ENCODE results near the gene SKAP2.
"Not testable (repeated sequence)": the region's sequence is repeated elsewhere in the genome, so short reads cannot be mapped to it uniquely, and the experiment has no call there.

The SKAP2 gene

DNA sequence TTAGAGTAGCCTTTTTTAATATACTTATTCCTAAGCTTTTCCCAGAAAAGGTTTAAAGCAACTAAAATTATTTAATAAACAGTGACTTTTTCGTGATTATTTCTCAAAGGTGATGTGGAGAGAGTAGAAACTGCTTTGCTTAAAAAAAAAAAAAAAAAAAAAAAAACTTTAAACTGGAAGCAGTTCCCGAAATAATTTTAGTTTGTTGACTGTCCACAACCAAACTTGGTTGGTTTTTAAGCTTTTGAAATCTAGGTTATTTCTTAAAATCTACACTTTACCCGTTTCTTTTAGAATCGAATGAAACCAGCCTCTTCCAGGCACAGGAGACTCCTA, 7.3 kb downstream of the SKAP2 start:
- no peak for DNase-seq

GRCh38 chr7:26856176-26856985, 8.0 kb downstream of the SKAP2 start:
- no peak for DNase-seq

- DNase-seq: no peak
These were observed 9.2 kb downstream of the SKAP2 start for GRCh38 chr7:26854876-26855855.

GRCh38 chr7:26853788-26854393, 10.5 kb downstream of the SKAP2 start:
- peak; percentile 20 for DNase-seq

GRCh38 chr7:26850193-26850651, 14.2 kb downstream of the SKAP2 start:
- no peak for DNase-seq

GRCh38 chr7:26843705-26844104, 20.7 kb downstream of the SKAP2 start:
- DNase-seq: no peak

DNA sequence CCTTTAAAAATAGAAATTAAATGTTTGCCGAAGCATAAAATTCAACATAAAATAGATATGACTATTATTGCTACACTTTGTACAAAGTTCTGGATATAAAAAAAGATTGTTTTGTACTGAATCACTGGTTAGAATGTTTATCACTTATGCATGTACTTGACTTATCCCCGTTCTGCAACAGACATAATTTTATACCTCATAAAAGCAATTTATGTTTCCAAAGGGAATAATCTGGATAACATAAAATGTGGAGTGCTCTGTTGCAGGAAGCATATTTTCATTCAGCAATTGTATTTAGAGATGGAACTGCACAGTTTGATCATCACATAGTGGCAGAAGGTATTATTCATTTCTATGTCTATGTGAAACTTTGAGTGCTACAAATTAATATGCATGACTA, 21.5 kb downstream of the SKAP2 start:
- DNase-seq: no peak

- DNase-seq: no peak
These were observed 23.2 kb downstream of the SKAP2 start for GRCh38 chr7:26841003-26841739.

DNA sequence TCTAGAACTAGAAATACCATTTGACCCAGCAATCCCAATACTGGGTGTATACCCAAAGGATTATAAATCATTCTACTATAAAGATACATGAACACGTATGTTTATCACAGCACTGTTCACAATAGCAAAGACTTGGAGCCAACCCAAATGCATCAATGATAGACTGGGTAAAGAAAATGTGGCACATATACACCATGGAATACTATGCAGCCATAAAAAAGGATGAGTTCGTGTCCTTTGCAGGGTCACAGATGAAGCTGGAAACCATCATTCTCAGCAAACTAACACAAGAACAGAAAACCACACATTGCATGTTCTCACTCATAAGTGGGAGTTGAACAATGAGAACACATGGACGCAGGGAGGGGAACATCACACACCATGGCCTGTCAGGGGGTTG, 27.6 kb downstream of the SKAP2 start:
- DNase-seq: not testable (repeated sequence)

GRCh38 chr7:26815426-26815825, 49.0 kb downstream of the SKAP2 start:
- DNase-seq: no peak

DNA sequence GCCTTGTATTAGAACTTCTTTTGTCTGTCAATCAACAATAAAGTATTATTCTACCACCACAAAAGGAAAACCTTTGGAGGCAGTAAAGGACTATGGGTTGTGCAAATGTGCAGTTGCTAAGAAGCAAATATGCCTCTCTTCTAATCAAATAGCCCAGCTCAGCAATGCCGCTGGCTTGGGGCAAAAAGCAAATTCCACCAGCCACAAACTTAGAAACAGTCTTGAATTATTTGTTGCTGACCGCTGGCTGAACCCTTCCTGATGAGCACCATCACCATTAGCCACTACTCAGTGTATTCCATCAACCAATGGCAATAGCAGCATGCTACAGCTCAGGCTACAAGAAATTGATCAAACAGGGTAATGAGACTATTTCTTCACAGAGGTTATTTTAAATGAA, 51.0 kb downstream of the SKAP2 start:
- DNase-seq: no peak

DNA sequence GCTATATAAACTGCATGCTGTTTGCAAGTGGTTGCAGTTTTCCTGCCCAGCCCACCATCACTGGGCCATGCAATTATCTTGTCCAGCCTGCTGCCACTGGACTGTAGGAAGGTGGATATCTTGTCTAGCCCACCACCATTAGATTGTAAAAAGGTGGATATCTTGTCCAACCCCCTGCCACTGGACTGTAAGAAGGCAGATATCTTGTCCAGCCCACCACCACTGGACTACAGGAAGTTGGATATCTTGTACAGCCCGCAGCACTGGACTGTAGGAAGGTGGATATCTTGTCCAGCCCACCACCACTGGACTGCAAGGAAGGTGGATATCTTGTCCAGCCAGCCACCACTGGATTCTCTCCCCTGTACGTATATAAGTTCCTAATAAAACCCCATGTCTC, 69.8 kb downstream of the SKAP2 start:
- no peak for DNase-seq

- DNase-seq: no peak
These were observed 71.8 kb downstream of the SKAP2 start for GRCh38 chr7:26792576-26792975.

GRCh38 chr7:26792006-26792405, 72.4 kb downstream of the SKAP2 start:
- DNase-seq: no peak

GRCh38 chr7:26789481-26790184, 74.8 kb downstream of the SKAP2 start:
- no peak for DNase-seq

DNA sequence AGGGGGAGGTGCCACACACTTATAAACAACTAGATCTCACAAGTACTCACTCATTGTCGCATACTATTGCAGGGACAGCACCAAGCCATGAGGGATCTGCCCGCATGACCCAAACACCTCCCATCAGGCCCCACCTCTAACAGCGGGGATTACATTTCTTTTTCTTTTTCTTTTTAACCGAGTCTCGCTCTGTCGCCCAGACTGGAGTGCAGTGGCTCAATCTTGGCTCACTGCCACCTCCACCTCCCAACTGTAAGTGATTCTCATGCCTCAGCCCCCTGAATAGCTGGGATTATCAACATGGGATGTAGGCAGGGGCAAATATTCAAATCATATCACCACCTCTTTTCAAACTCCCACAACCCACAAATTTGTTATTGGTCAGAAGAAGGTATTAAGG, 76.7 kb downstream of the SKAP2 start:
- no peak for DNase-seq

DNA sequence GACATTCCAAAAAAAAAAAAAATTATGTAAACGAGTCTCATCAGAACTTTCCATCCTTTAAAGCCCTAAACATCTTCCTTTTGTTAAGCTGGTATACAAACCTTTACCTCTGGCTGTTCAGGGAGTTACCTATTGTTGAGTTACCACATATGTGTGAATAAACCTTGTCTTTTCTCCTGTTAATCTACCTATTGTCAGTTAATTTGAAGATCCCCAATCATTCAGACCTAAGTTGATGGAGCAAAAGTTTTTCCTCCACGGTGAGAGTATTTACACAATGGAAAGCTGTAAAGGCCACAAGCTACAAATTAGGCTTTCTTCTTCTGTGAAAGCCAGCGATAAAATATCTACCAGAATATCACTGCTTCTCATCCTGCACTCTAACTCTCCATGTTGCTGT, 80.3 kb downstream of the SKAP2 start:
- DNase-seq: no peak

DNA sequence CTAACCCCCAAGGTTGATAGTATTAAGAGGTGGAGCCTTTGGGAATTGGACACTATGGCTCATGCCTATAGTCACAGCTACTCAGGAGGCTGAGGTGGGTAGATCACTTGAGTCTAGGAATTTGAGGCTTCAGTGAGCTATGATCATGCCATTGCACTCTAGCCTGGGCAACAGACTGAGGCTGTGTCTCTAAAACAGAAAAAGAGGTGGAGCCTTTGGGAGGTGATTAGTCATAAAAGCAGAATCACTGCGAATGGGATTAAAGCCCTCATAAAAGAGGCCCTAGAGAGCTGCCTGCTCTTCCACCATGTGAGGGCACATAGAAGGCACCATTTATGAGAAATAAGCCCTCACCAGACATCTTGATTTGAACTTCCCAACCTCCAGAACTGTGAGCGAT, 81.9 kb downstream of the SKAP2 start:
- DNase-seq: no peak

GRCh38 chr7:26779978-26780595, 84.3 kb downstream of the SKAP2 start:
- no peak for DNase-seq

- no peak for DNase-seq
These were observed 87.0 kb downstream of the SKAP2 start for GRCh38 chr7:26777385-26777784.

GRCh38 chr7:26760501-26760900, 103.9 kb downstream of the SKAP2 start:
- no peak for DNase-seq

- DNase-seq: no peak
These were observed 105.3 kb downstream of the SKAP2 start for GRCh38 chr7:26759108-26759507.
